Esophagus muscularis mucosa (tissue), 4 donors: Measurements from ENCODE around the gene USP35. TPM values are rescaled to one million over a fixed set of nuclear protein-coding genes. Genes with fewer than 3 reads are reported as not detected.

Experiments used
- DNase-seq: peaks from one replicate; pipeline ENCODE4 v3.0.0-alpha.2; 2017; ENCODE audit errors: extremely low spot score
- H3K27ac ChIP-seq, 4 donors: fragments of 200-600 bp; sonication (generic); replicated peaks in 1 of 4; 1 replicate in 3 of 4; 2 replicates in 1 of 4; pipeline ENCODE4 v1.5.1; 2016 to 2019; ENCODE audit warnings: mild to moderate bottlenecking in 1 of 4
- H3K27me3 ChIP-seq, 4 donors: fragments of 200-600 bp; sonication (generic); one replicate each; pipeline versions ENCODE4 v1.5.1 to v1.6.0; 2016 to 2019
- H3K36me3 ChIP-seq, 4 donors: fragments of 200-600 bp; sonication (generic); one replicate each; pipeline ENCODE4 v1.5.1; 2016 to 2019
- H3K4me1 ChIP-seq, 4 donors: fragments of 200-600 bp; sonication (generic); one replicate each; pipeline ENCODE4 v1.5.1; 2016 to 2019
- H3K4me3 ChIP-seq, 4 donors: fragments of 200-600 bp; sonication (generic); 1 replicate in 2 of 4; 2 replicates in 2 of 4; pipeline ENCODE4 v1.5.1; 2016 to 2019; ENCODE audit warnings: mild to moderate bottlenecking in 4 of 4, moderate library complexity in 1 of 4
- H3K9me3 ChIP-seq, 4 donors: fragments of 200-600 bp; sonication (generic); 1 replicate in 3 of 4; 2 replicates in 1 of 4; pipeline ENCODE4 v1.5.1; 2016 to 2019
- CTCF ChIP-seq, 3 experiments: fragments of 200-600 bp in 2 of 3; fragments of 450-650 bp in 1 of 3; sonication (generic) in 2 of 3; IDR thresholded peaks; one replicate each; pipeline ENCODE4 v1.5.1; 2017 to 2019; ENCODE audit warnings: antibody characterized with exemption in 3 of 3, mild to moderate bottlenecking in 2 of 3, moderate library complexity in 1 of 3
- EP300 ChIP-seq: sonication (generic); formaldehyde crosslinking; IDR thresholded peaks from one replicate; pipeline ENCODE4 v1.6.1; 2017; ENCODE audit warnings: antibody characterized with exemption
- POLR2A ChIP-seq: fragments of 450-650 bp; IDR thresholded peaks from one replicate; pipeline ENCODE4 v1.6.1; 2017; ENCODE audit warnings: antibody characterized with exemption, moderate library complexity, mild to moderate bottlenecking, low read depth
- POLR2AphosphoS5 ChIP-seq, 2 donors: sonication (generic); formaldehyde crosslinking; IDR thresholded peaks; one replicate each; pipeline ENCODE4 v1.6.1; 2017; ENCODE audit warnings: antibody characterized with exemption in 2 of 2
- WGBS: methylation state at CpG from one replicate; pipeline ENCODE4 v1.1.5; 2018; 5-methylcytosine and 5-hydroxymethylcytosine counted together
- intact Hi-C: fragments of 100-400 bp; cut with DNase I; formaldehyde crosslinking; loops from one replicate; pipeline ENCODE4 v1.15.1; 2023
- total RNA-seq, 4 donors: library from RNA; depleted of rRNA; stranded (reverse); fragments of >200 nt; gene quantifications; one replicate each; pipeline versions ENCODE4 v1.1.0 to v1.2.1, GENCODE V29; 2016

The USP35 gene
- total RNA-seq, 4 donors from 2014 or later = 5.8 to 15.4 (median 11.3) TPM

GRCh38 chr11:78244546-78245255 is 56.0 kb downstream of the USP35 start:
- Histone ChIP-seq H3K4me1 (no peaks in the 10 kb centered on the region), H3K27ac (no peak overlapping the region), H3K4me3 (no peak overlapping the region), H3K27me3 (no peaks in the 10 kb centered on the region), H3K36me3 (peaks cover 4 to 30% (median 15%) of the 10 kb centered on the region in 4 donors), H3K9me3 (peaks cover 0 to 4% (median 0%) of the 10 kb centered on the region in 4 donors)
- TF ChIP-seq POLR2A = no peak
- TF ChIP-seq EP300 = no peak
- TF ChIP-seq POLR2AphosphoS5 (IDR thresholded peaks at IDR 0.05) = no peak
- TF ChIP-seq CTCF (IDR thresholded peaks at IDR 0.05) = no peak
- 52% methylated on average over 4 of the region's 4 CpGs for WGBS
- intact Hi-C loops = no loop called here
- no peak for DNase-seq

- TF ChIP-seq POLR2AphosphoS5 (IDR thresholded peaks at IDR 0.05) (no peak), POLR2A (no peak), CTCF (IDR thresholded peaks at IDR 0.05) (no peak), EP300 (no peak)
- no peaks in the 10 kb centered on the region for H3K27me3 ChIP-seq
- H3K9me3 ChIP-seq = no peaks in the 10 kb centered on the region
- peak; percentile 64 for DNase-seq
- peaks cover 4 to 34% (median 20%) of the 10 kb centered on the region in 4 donors for H3K36me3 ChIP-seq
- 96% methylated on average over 3 of the region's 3 CpGs for WGBS
- no peak overlapping the region for H3K4me3 ChIP-seq
- H3K4me1 ChIP-seq = peaks cover 8 to 21% (median 14%) of the 10 kb centered on the region in 4 donors
- H3K27ac ChIP-seq = no peak overlapping the region
- intact Hi-C loops = no loop called here
Observed at GRCh38 chr11:78248191-78248590, 59.5 kb downstream of the USP35 start.

GRCh38 chr11:78248903-78249302 is 60.2 kb downstream of the USP35 start:
- H3K27me3 ChIP-seq = no peaks in the 10 kb centered on the region
- intact Hi-C loops = no loop called here
- H3K27ac ChIP-seq = no peak overlapping the region
- no peak for TF ChIP-seq POLR2AphosphoS5 (IDR thresholded peaks at IDR 0.05)
- no peak for TF ChIP-seq POLR2A
- no peak for TF ChIP-seq CTCF (IDR thresholded peaks at IDR 0.05)
- no peak for TF ChIP-seq EP300
- H3K4me1 ChIP-seq = peaks cover 8 to 21% (median 14%) of the 10 kb centered on the region in 4 donors
- H3K9me3 ChIP-seq = no peaks in the 10 kb centered on the region
- H3K36me3 ChIP-seq = peaks cover 4 to 34% (median 20%) of the 10 kb centered on the region in 4 donors
- DNase-seq = no peak
- no peak overlapping the region for H3K4me3 ChIP-seq

- intact Hi-C loops = no loop called here
- Histone ChIP-seq H3K27ac (no peak overlapping the region), H3K36me3 (peaks cover 4 to 34% (median 20%) of the 10 kb centered on the region in 4 donors), H3K9me3 (no peaks in the 10 kb centered on the region), H3K4me1 (peaks cover 8 to 21% (median 14%) of the 10 kb centered on the region in 4 donors), H3K4me3 (no peak overlapping the region), H3K27me3 (no peaks in the 10 kb centered on the region)
- WGBS = 88% methylated on average over 8 of the region's 8 CpGs
- peak; percentile 60 for DNase-seq
- TF ChIP-seq CTCF (IDR thresholded peaks at IDR 0.05) (no peak), POLR2AphosphoS5 (IDR thresholded peaks at IDR 0.05) (no peak)
Observed at GRCh38 chr11:78250099-78250498, 61.4 kb downstream of the USP35 start.
